Airway epithelial cell (primary cell): Measurements from ENCODE around the gene GTF2F1. TPM values are rescaled to one million over a fixed set of nuclear protein-coding genes. Genes with fewer than 3 reads are reported as not detected.

Source experiments
- total RNA-seq: library from RNA; depleted of rRNA; stranded (reverse); fragments of >200 nt; gene quantifications from 2 replicates; pipeline ENCODE4 v1.2.3, GENCODE V29; 2015

Gene GTF2F1
- 43.5 and 52.1 TPM in 2 replicates for total RNA-seq

GRCh38 chr19:6393074-6393982, at the start of gene GTF2F1:
GTF2F1 (minus strand) TSS chr19:6393164; CDS start chr19:6392995, 169 bp downstream.

GRCh38 chr19:6433663-6434062, 40.7 kb upstream of the GTF2F1 start, which contains the start of gene SLC25A41:
SLC25A41 (minus strand) TSS chr19:6433763; CDS start chr19:6433693, 70 bp downstream.

GRCh38 chr19:6424195-6424938, 31.4 kb upstream of the GTF2F1 start, which contains the start of gene KHSRP:
KHSRP (minus strand) TSS chr19:6424811; CDS start chr19:6424701, 110 bp downstream.

GRCh38 chr19:6375411-6376010, 17.5 kb downstream of the GTF2F1 start, which contains the start of gene PSPN:
PSPN (minus strand) TSS chr19:6375933; CDS start chr19:6375849, 84 bp downstream.

GRCh38 chr19:6372594-6373095, 20.3 kb downstream of the GTF2F1 start, which contains the start of gene ALKBH7:
ALKBH7 (plus strand) TSS chr19:6372794; CDS start chr19:6372821, 27 bp downstream.

GRCh38 chr19:6333439-6333838, 59.5 kb downstream of the GTF2F1 start, which contains the start of gene ACER1:
ACER1 (minus strand) TSS chr19:6333612; CDS start chr19:6333551, 61 bp downstream.

Other genes starting within 250 kb of the GTF2F1 start
- 15.7 and 20.3 TPM in 2 replicates for gene MLLT1, start 113.2 kb downstream of the GTF2F1 start, total RNA-seq
- not detected in 2 replicates for gene ACER1, start 59.6 kb downstream of the GTF2F1 start, total RNA-seq
- gene CLPP, start 31.6 kb downstream of the GTF2F1 start, total RNA-seq = 131 and 155 TPM in 2 replicates
- gene ALKBH7, start 20.4 kb downstream of the GTF2F1 start, total RNA-seq = 37.8 and 64.3 TPM in 2 replicates
- gene PSPN, start 17.2 kb downstream of the GTF2F1 start, total RNA-seq = 0.19 and 1.4 TPM in 2 replicates
- 120 and 172 TPM in 2 replicates for gene KHSRP, start 31.6 kb upstream of the GTF2F1 start, total RNA-seq
- not detected in 2 replicates for gene SLC25A41, start 40.6 kb upstream of the GTF2F1 start, total RNA-seq
- gene SLC25A23, start 66.6 kb upstream of the GTF2F1 start, total RNA-seq = 43.7 and 50.1 TPM in 2 replicates
- gene CRB3, start 71.1 kb upstream of the GTF2F1 start, total RNA-seq = 30.4 and 36.9 TPM in 2 replicates
- 0.05 and 0.14 TPM in 2 replicates for gene DENND1C, start 88.6 kb upstream of the GTF2F1 start, total RNA-seq
- 0.14 TPM in 1 of 2 replicates, not detected in the other for gene TUBB4A, start 109.1 kb upstream of the GTF2F1 start, total RNA-seq
- gene TNFSF9, start 137.9 kb upstream of the GTF2F1 start, total RNA-seq = 31.6 and 32.9 TPM in 2 replicates
- gene CD70, start 198.0 kb upstream of the GTF2F1 start, total RNA-seq = 0.35 TPM in 1 of 2 replicates, not detected in the other